ENCODE data around the gene CDC42BPA. TPM values are rescaled to one million over a fixed set of nuclear protein-coding genes. Genes with fewer than 3 reads are reported as not detected.
"Not testable (repeated sequence)": the region's sequence is repeated elsewhere in the genome, so short reads cannot be mapped to it uniquely, and the experiment has no call there.

Gene CDC42BPA
- polyA plus RNA-seq, 1 of the 3 experiments (the other 2 are of a cell fraction) = 6.8 TPM

DNA sequence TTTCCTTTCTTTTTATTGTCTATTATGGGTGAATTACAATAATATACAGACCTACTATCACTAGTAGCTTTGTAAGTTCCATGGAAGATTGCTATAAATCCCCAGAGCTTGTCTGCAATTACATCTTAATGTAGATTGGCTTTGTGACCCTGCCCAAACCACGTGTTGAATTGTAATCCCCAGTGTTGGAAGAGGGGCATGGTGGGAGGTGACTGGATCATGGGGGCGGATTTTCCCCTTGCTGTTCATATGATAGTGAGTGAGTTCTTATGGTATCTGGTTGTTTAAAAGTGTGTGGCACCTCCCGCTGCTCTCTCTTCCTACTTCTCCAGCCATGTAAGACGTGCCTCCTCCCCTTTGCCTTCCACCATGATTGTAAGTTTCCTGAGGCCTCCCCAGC, 34.9 kb upstream of the CDC42BPA start:
- Histone ChIP-seq H4K20me1 (ENCODE audit: insufficient read depth) (no peaks in the 10 kb centered on the region), H3K4me1 (ENCODE audit: control insufficient read depth in 1 of 2, insufficient read depth in 2 of 2, low read depth in 1 of 2, low read length in 1 of 2) (peaks cover 18 to 21% of the 10 kb centered on the region in 2 experiments), H3K27ac (ENCODE audit: low read depth in 2 of 2, low read length in 1 of 2) (no peak overlapping the region), H2AFZ (ENCODE audit: low read depth) (no peak overlapping the region), H3K79me2 (ENCODE audit: insufficient read depth) (no peaks in the 10 kb centered on the region), H3K9me3 (no peaks in the 10 kb centered on the region), H3K27me3 (ENCODE audit: insufficient read depth) (no peaks in the 10 kb centered on the region), H3F3A (replicated peaks; ENCODE audit: insufficient read depth) (peaks cover 24% of the 10 kb centered on the region), H3K9me2 (no peaks in the 10 kb centered on the region), H3K4me3 (ENCODE audit: low read depth in 2 of 2, low read length in 1 of 2) (no peak overlapping the region), H3K9ac (no peak overlapping the region), H3K4me2 (no peak overlapping the region), H3K36me3 (replicated peaks in 1 of 2; ENCODE audit: control insufficient read depth in 1 of 2, insufficient read depth in 2 of 2, low read length in 1 of 2) (no peaks in the 10 kb centered on the region)
- 79% methylated on average over 4 of the region's 4 CpGs for whole genome bisulfite sequencing (ENCODE audit: low lambda C conversion rate)
- DNase-seq = no peak
- TF ChIP-seq TEAD4 (IDR thresholded peaks at IDR 0.05; ENCODE audit: borderline replicate concordance, insufficient read depth) (no peak), FOXM1 (IDR thresholded peaks at IDR 0.05; ENCODE audit: low read depth) (no peak)
- TF ChIP-seq, protein P1, sequence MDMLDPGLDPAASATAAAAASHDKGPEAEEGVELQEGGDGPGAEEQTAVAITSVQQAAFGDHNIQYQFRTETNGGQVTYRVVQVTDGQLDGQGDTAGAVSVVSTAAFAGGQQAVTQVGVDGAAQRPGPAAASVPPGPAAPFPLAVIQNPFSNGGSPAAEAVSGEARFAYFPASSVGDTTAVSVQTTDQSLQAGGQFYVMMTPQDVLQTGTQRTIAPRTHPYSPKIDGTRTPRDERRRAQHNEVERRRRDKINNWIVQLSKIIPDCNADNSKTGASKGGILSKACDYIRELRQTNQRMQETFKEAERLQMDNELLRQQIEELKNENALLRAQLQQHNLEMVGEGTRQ (IDR thresholded peaks at IDR 0.05; ENCODE audit: borderline replicate concordance, low read depth, low read length) = no peak
- TF ChIP-seq, protein P2, sequence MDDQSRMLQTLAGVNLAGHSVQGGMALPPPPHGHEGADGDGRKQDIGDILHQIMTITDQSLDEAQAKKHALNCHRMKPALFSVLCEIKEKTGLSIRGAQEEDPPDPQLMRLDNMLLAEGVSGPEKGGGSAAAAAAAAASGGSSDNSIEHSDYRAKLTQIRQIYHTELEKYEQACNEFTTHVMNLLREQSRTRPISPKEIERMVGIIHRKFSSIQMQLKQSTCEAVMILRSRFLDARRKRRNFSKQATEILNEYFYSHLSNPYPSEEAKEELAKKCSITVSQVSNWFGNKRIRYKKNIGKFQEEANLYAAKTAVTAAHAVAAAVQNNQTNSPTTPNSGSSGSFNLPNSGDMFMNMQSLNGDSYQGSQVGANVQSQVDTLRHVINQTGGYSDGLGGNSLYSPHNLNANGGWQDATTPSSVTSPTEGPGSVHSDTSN (IDR thresholded peaks at IDR 0.05) = no peak
- ChIA-PET CTCF (no interaction called here), POLR2A (no interaction called here)

DNA sequence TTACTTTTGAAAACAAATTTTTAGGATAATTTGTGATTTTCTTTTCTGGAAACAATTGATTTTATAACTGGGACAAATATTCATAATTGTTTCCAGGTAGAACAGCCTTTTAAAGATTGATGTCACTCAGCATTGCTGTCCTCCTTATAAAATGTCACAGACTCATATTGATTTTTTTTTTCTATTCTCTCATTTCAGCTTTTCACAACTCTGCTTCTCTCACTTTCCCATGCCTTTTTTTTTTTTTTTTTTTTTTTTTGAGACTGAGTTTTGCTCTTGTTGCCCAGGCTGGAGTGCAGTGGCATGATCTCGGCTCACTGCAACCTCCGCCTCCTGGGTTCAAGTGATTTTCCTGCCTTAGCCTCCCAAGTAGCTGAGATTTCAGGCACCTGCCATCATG, 33.9 kb upstream of the CDC42BPA start:
- H2AFZ ChIP-seq (ENCODE audit: low read depth); H3K27me3 ChIP-seq (ENCODE audit: insufficient read depth); H3K79me2 ChIP-seq (ENCODE audit: insufficient read depth); CTCF ChIA-PET; H3K9me2 ChIP-seq; DNase-seq; H4K20me1 ChIP-seq (ENCODE audit: insufficient read depth); H3K4me3 ChIP-seq (ENCODE audit: low read depth in 2 of 2, low read length in 1 of 2); POLR2A ChIA-PET; H3K9ac ChIP-seq; H3K9me3 ChIP-seq; H3K4me2 ChIP-seq; H3K36me3 ChIP-seq (replicated peaks in 1 of 2; ENCODE audit: control insufficient read depth in 1 of 2, insufficient read depth in 2 of 2, low read length in 1 of 2): not testable (repeated sequence)
- Histone ChIP-seq H3K4me1 (ENCODE audit: control insufficient read depth in 1 of 2, insufficient read depth in 2 of 2, low read depth in 1 of 2, low read length in 1 of 2) (peaks cover 8 to 14% of the 10 kb centered on the region in 2 experiments), H3K27ac (ENCODE audit: low read depth in 2 of 2, low read length in 1 of 2) (peak overlapping the region in 1 of 2 experiments; percentile 58; a peak in 1 of 4 replicates), H3F3A (replicated peaks; ENCODE audit: insufficient read depth) (peaks cover 14% of the 10 kb centered on the region)
- WGBS (ENCODE audit: low lambda C conversion rate) = 97% methylated on average over 2 of the region's 2 CpGs

DNA sequence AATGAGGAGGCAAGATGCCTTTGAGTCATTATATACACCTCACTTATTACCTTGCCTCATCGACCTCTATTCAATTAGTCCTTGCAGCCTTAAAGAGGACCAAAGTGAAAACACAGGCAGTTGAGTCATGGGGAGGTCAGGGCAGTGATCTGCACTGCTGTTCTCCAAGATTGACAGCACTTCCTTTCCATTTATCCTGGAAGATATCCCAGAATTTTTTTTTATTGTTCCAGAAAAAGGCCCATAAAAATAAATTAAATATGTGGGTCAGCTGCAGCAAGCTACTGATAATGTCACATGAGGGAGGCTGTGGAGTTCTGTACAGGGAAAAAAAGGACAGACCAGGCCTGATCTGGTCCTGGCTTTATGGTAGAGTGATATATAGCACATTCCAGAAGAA, 33.2 kb upstream of the CDC42BPA start:
- Histone ChIP-seq H3K4me3 (ENCODE audit: low read depth in 2 of 2, low read length in 1 of 2) (no peak overlapping the region), H3F3A (replicated peaks; ENCODE audit: insufficient read depth) (peaks cover 6% of the 10 kb centered on the region), H3K9ac (no peak overlapping the region), H3K36me3 (replicated peaks in 1 of 2; ENCODE audit: control insufficient read depth in 1 of 2, insufficient read depth in 2 of 2, low read length in 1 of 2) (no peaks in the 10 kb centered on the region), H3K27ac (ENCODE audit: low read depth in 2 of 2, low read length in 1 of 2) (peak overlapping the region; percentile 1 to 58; a peak in 2 of 4 replicates), H3K4me2 (no peak overlapping the region), H4K20me1 (ENCODE audit: insufficient read depth) (no peaks in the 10 kb centered on the region), H3K9me2 (no peaks in the 10 kb centered on the region), H3K9me3 (no peaks in the 10 kb centered on the region), H3K4me1 (ENCODE audit: control insufficient read depth in 1 of 2, insufficient read depth in 2 of 2, low read depth in 1 of 2, low read length in 1 of 2) (peaks cover 1 to 7% of the 10 kb centered on the region in 2 experiments), H3K27me3 (ENCODE audit: insufficient read depth) (no peaks in the 10 kb centered on the region), H3K79me2 (ENCODE audit: insufficient read depth) (no peaks in the 10 kb centered on the region), H2AFZ (ENCODE audit: low read depth) (no peak overlapping the region)
- POLR2A ChIA-PET = no interaction called here
- WGBS (ENCODE audit: low lambda C conversion rate) = 0% methylated on average over 1 of the region's 1 CpG
- peak; percentile 42 for DNase-seq
- TF ChIP-seq ELF1 (IDR thresholded peaks at IDR 0.05) = no peak
- TF ChIP-seq RAD21 (IDR thresholded peaks at IDR 0.05; ENCODE audit: low read length) = peak; percentile 17
- TF ChIP-seq TCF12 (IDR thresholded peaks at IDR 0.05) = 0 out of 2 replicates have a peak, but pooled peaks have one; percentile 9
- TF ChIP-seq EP300 (IDR thresholded peaks at IDR 0.05; ENCODE audit: borderline replicate concordance in 1 of 2, low read depth in 1 of 2, low read length in 1 of 2) = peak in 1 of 2 experiments; percentile 66; a peak in 2 of 4 replicates
- TF ChIP-seq NRF1 (IDR thresholded peaks at IDR 0.05; ENCODE audit: low read depth, low read length) = no peak
- no peak for TF ChIP-seq JUND (IDR thresholded peaks at IDR 0.05)
- TF ChIP-seq, protein P1 (IDR thresholded peaks at IDR 0.05; ENCODE audit: borderline replicate concordance, low read depth, low read length) = no peak
- TF ChIP-seq, protein P2 (IDR thresholded peaks at IDR 0.05) = peak; percentile 55
- TF ChIP-seq GATA2 (CRISPR knock-in tag; IDR thresholded peaks at IDR 0.05) = no peak
- TF ChIP-seq, protein P3, sequence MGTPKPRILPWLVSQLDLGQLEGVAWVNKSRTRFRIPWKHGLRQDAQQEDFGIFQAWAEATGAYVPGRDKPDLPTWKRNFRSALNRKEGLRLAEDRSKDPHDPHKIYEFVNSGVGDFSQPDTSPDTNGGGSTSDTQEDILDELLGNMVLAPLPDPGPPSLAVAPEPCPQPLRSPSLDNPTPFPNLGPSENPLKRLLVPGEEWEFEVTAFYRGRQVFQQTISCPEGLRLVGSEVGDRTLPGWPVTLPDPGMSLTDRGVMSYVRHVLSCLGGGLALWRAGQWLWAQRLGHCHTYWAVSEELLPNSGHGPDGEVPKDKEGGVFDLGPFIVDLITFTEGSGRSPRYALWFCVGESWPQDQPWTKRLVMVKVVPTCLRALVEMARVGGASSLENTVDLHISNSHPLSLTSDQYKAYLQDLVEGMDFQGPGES (IDR thresholded peaks at IDR 0.05; ENCODE audit: low read depth, low read length) = no peak
- no peak for TF ChIP-seq TAF1 (IDR thresholded peaks at IDR 0.05; ENCODE audit: borderline replicate concordance, low read depth, low read length)
- TF ChIP-seq RCOR1 (IDR thresholded peaks at IDR 0.05; ENCODE audit: low read length) = 0 out of 2 replicates have a peak, but pooled peaks have one; percentile 19
- no peak; the same call in 1 of the 2 replicates for TF ChIP-seq FOSL2 (IDR thresholded peaks at IDR 0.05; ENCODE audit: borderline replicate concordance, low read depth)
- CTCF ChIA-PET = no interaction called here
